Panc1 (cell line): ENCODE measurements around the gene WNT3. TPM values are rescaled to one million over a fixed set of nuclear protein-coding genes. Genes with fewer than 3 reads are reported as not detected.

Source experiments
- ATAC-seq: fragments of 200-7000 bp; cut with Tn5 transposase; 2 replicates; pipeline ENCODE4 v1.9.1; 2020; ENCODE audit warnings: mild to moderate bottlenecking, moderate library complexity
- BruUV-seq: library from RNA; stranded (reverse); fragments of 400-500 nt; replicated peaks from 2 replicates; lab custom pipeline; 2021; lab: Mats Ljungman, UMichigan
- CTCF ChIA-PET: fragments of 300-600 bp; sonication (Branson Sonifier 250); formaldehyde crosslinking; loops from one replicate; lab custom pipeline; 2022; ENCODE audit warnings: antibody characterized with exemption; lab: Charles Lee
- POLR2A ChIA-PET: fragments of 300-600 bp; sonication (Branson Sonifier 250); formaldehyde crosslinking; loops from one replicate; lab custom pipeline; 2022; ENCODE audit warnings: antibody characterized with exemption; lab: Charles Lee
- DNase-seq: peaks from one replicate; pipeline ENCODE4 v3.0.0-alpha.2; 2010; ENCODE audit warnings: low read depth, low spot score
- H3K27ac ChIP-seq: 2 replicates; pipeline ENCODE4 v1.5.1; 2011; ENCODE audit warnings: mild to moderate bottlenecking, low read length, inconsistent platforms
- H3K27me3 ChIP-seq: fragments of 200-500 bp; sonication (Bioruptor generic); 2 replicates; pipeline ENCODE4 v1.6.0; 2014; ENCODE audit warnings: low read length, inconsistent platforms; ENCODE audit not compliant: control insufficient read depth, insufficient read depth
- H3K36me3 ChIP-seq: fragments of 200-500 bp; sonication (Bioruptor generic); 2 replicates; pipeline ENCODE4 v1.5.1; 2014; ENCODE audit warnings: inconsistent platforms, mild to moderate bottlenecking, low read length, moderate library complexity; ENCODE audit not compliant: control insufficient read depth, insufficient read depth
- H3K4me1 ChIP-seq: 2 replicates; pipeline ENCODE4 v1.5.1; 2011; ENCODE audit warnings: inconsistent platforms, mild to moderate bottlenecking, low read length, moderate library complexity; ENCODE audit not compliant: control insufficient read depth, insufficient read depth
- H3K4me3 ChIP-seq, 2 experiments: 2 replicates each; pipeline ENCODE4 v1.5.1; 2011 to 2012; ENCODE audit warnings: low read depth in 2 of 2, low read length in 2 of 2, mild to moderate bottlenecking in 2 of 2, inconsistent platforms in 1 of 2, moderate library complexity in 1 of 2
- H3K9me3 ChIP-seq: fragments of 200-500 bp; sonication (Bioruptor generic); 2 replicates; pipeline ENCODE4 v1.5.1; 2014; ENCODE audit warnings: low read depth, mild to moderate bottlenecking, inconsistent platforms, low read length, moderate library complexity; ENCODE audit not compliant: control insufficient read depth, insufficient read depth
- CTCF ChIP-seq: fragments of 450-650 bp; IDR thresholded peaks from 2 replicates; pipeline ENCODE4 v1.5.1; 2017; ENCODE audit warnings: mild to moderate bottlenecking
- POLR2AphosphoS5 ChIP-seq: IDR thresholded peaks from 2 replicates; pipeline ENCODE4 v1.6.1; 2012; ENCODE audit warnings: mild to moderate bottlenecking, low read depth, low read length, moderate library complexity
- REST ChIP-seq, 2 experiments: IDR thresholded peaks; 2 replicates each; pipeline ENCODE4 v1.6.1; 2011 to 2012; ENCODE audit warnings: low read depth in 2 of 2, control low read depth in 1 of 2, low read length in 1 of 2, mild to moderate bottlenecking in 1 of 2, moderate library complexity in 1 of 2; ENCODE audit not compliant: insufficient read depth in 1 of 2
- SIN3A ChIP-seq: IDR thresholded peaks from 2 replicates; pipeline ENCODE4 v1.6.1; 2012; ENCODE audit warnings: low read depth, mild to moderate bottlenecking, low read length, moderate library complexity, borderline replicate concordance; ENCODE audit not compliant: insufficient read depth
- TCF7L2 ChIP-seq: IDR thresholded peaks from 2 replicates; pipeline ENCODE4 v1.6.1; 2011; ENCODE audit warnings: mild to moderate bottlenecking, low read depth, low read length, inconsistent platforms
- in situ Hi-C: cut with HindIII; loops from 2 replicates; pipeline ENCODE4 v1.10.0; 2016; ENCODE audit warnings: low sequenced_read_pairs, low pct_unique_long_range_greater_than_20kb
- intact Hi-C: fragments of 100-400 bp; cut with micrococcal nuclease; formaldehyde crosslinking; loops from one replicate; pipeline ENCODE4 v1.10.0; 2022; ENCODE audit not compliant: unreplicated experiment
- total RNA-seq: library from RNA; stranded (reverse); gene quantifications from one replicate; pipeline ENCODE4 v1.2.1, GENCODE V29; 2021; ENCODE audit not compliant: unreplicated experiment

Gene WNT3
- total RNA-seq, 1 experiment from 2014 or later = 3.4 TPM

GRCh38 chr17:46796524-46796923 is 22.0 kb downstream of the WNT3 start:
- Histone ChIP-seq H3K36me3 (no peaks in the 10 kb centered on the region), H3K9me3 (no peaks in the 10 kb centered on the region), H3K4me3 (no peak overlapping the region), H3K27ac (no peak overlapping the region), H3K4me1 (peaks cover 6% of the 10 kb centered on the region; the same call in 1 of the 2 replicates), H3K27me3 (no peaks in the 10 kb centered on the region)
- in situ Hi-C loops = no loop called here
- TF ChIP-seq CTCF (no peak), TCF7L2 (no peak), POLR2AphosphoS5 (no peak), REST (IDR thresholded peaks at IDR 0.05; ENCODE audit: insufficient read depth in 1 of 2, low read depth in 2 of 2, low read length in 1 of 2) (no peak), SIN3A (no peak)
- ATAC-seq (no peak), DNase-seq (no peak)
- BruUV-seq = no TSS peak
- CTCF ChIA-PET = no interaction called here
- intact Hi-C loops = no loop called here
- POLR2A ChIA-PET = no interaction called here

GRCh38 chr17:46796084-46796483 is 22.4 kb downstream of the WNT3 start:
- Histone ChIP-seq H3K4me1 (peaks cover 6% of the 10 kb centered on the region; the same call in 1 of the 2 replicates), H3K36me3 (no peaks in the 10 kb centered on the region), H3K27ac (no peak overlapping the region), H3K9me3 (no peaks in the 10 kb centered on the region), H3K27me3 (no peaks in the 10 kb centered on the region), H3K4me3 (no peak overlapping the region)
- no TSS peak for BruUV-seq
- ChIA-PET POLR2A (no interaction called here), CTCF (no interaction called here)
- TF ChIP-seq REST (IDR thresholded peaks at IDR 0.05; ENCODE audit: insufficient read depth in 1 of 2, low read depth in 2 of 2, low read length in 1 of 2) = no peak
- TF ChIP-seq SIN3A = no peak
- no peak for TF ChIP-seq CTCF
- TF ChIP-seq TCF7L2 = no peak
- ATAC-seq (no peak), DNase-seq (no peak)
- in situ Hi-C loops = no loop called here
- intact Hi-C loops = no loop called here
